GM19193 (cell line): ENCODE results near the gene ENGASE.

ENCODE experiments used
- POLR2A ChIP-seq: IDR thresholded peaks from 4 replicates; pipeline ENCODE4 v1.6.1; 2011; ENCODE audit not compliant: insufficient read depth, insufficient read length; ENCODE audit errors: extremely low read depth

Gene ENGASE

DNA sequence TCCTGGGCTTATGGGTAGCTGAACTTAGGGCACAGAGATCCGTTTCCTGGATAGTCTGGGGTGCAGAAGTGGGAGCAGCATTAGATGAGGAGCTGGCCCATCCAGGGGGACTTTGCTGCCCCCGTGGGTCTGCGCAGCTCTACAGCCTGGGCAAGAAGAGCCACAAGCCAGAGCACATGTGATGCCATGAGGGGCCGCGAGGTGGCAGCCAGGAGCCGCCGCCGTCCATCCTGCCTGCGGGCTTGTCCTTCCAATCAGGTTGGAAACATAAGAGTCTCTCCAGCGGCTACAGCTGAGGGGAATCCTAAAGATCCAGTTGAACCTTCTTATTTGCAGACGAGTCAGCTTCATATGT lies 28.8 kb upstream of the ENGASE start:
- TF ChIP-seq POLR2A = no peak

DNA sequence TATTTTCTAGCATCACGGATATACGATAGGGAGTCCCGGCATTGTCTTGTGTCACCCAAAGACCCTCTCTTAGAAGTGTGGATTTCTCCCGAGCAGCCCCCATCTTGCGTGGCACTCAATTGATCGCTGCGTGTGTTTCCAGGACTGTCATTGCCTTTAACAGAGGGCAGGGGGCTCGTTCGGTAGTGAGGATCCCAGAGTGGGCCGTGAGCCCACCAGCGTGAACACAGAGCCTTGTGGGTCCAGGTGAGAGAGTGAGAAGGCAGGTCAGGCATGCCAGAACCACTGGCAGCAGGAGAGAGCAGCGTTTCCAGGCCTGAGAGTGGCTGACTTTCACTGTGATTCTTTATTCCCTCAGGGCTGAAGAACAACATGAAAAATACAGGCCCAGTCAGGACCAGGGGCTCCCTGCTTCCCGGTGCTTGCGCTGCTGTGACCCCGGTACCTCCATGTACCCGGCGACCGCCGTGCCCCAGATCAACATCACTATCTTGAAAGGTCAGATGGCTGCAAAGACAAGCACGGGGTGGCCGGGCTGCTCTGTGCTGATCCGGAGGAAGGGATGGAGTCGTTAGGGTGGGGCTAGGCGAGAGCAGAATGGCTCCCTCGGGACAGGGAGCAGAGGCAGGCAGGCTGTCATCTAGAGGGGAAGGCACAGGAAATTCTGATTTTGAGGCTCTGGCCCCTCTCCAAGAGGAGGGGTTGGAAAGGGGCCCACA lies 28.3 kb upstream of the ENGASE start:
- no peak for TF ChIP-seq POLR2A

DNA sequence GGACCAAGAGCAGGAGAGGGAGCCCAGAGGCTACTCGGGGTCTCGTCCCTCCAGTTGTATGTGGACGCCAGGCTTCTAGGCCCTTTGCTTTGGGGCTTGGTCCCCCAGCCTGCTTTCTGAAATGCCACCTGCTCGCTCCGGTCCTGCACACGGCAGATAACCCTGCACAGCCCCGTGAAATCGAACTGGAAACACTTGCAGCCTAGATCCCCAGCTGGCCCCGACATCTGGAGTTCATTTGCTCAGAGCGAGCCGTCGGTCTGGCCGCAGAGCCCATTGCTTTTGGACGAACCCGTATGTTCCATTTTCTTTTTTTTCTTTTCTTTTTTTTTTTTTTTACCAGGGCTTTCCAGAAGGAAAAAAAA lies 27.7 kb upstream of the ENGASE start:
- TF ChIP-seq POLR2A = no peak

GRCh38 chr17:79047291-79047920 lies 27.2 kb upstream of the ENGASE start:
- no peak for TF ChIP-seq POLR2A

GRCh38 chr17:79047923-79048825 lies 26.4 kb upstream of the ENGASE start:
- no peak for TF ChIP-seq POLR2A

GRCh38 chr17:79048826-79049755 lies 25.5 kb upstream of the ENGASE start:
- no peak for TF ChIP-seq POLR2A

DNA sequence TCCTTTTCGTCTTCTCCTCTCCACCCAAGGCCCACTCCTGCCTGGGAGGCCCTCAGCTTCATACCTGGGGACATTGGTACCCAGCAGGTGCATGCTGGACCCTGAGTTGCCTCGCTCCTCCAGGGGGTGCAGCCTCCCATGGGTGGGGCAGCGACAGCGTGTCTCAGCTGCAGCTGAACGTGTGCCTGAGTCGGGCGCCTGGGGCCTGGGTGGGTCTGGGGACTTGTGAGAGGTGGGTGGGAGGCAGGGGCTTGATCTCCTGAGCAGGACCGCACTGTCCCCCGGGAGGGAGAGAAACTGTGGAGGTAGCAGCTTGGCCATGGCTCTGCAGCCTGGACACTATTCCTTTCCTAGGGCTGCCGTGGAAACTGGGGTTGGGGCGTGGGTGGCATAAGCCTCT lies 24.8 kb upstream of the ENGASE start:
- no peak for TF ChIP-seq POLR2A

DNA sequence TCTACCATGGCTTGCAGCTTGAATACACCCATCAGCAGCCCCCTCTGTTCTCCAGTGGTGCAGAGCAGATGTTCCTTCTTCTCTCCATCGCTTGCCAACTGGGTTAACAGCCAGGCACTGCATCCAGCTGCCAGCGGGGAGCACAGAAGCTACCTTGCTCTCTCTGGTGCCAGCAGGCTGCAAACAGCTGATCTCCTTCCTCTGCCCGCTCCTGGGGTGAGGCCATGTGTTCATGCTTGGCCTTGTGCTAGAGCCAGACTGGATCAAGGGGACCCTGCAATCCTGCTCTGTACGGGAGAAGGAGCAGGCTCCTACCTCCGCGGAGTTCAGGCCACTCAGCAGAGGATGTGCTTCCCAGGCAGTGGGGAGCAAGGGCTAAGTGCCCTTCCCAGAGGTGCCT lies 24.1 kb upstream of the ENGASE start:
- TF ChIP-seq POLR2A = no peak

DNA sequence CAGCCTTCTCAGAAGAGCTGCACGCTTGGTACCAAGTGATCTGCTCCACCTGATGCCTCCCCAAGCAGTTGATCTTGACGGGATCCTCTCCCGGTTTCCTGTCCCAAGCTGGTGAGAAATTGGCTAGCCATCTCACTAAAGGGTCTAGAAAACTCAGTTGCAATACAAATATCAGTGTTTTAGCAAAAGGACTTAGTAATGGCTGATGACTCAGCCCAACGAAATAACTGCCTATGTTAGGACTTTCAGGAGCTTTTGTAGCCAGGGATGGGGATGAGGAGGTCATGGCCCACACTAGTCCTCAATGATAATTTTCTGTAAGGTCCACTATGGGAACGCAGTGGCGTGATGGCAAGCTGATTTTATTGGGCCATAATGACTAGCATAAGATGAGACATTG lies 23.3 kb upstream of the ENGASE start:
- no peak for TF ChIP-seq POLR2A

- TF ChIP-seq POLR2A = no peak
These were observed 22.5 kb upstream of the ENGASE start for GRCh38 chr17:79052131-79052530.

DNA sequence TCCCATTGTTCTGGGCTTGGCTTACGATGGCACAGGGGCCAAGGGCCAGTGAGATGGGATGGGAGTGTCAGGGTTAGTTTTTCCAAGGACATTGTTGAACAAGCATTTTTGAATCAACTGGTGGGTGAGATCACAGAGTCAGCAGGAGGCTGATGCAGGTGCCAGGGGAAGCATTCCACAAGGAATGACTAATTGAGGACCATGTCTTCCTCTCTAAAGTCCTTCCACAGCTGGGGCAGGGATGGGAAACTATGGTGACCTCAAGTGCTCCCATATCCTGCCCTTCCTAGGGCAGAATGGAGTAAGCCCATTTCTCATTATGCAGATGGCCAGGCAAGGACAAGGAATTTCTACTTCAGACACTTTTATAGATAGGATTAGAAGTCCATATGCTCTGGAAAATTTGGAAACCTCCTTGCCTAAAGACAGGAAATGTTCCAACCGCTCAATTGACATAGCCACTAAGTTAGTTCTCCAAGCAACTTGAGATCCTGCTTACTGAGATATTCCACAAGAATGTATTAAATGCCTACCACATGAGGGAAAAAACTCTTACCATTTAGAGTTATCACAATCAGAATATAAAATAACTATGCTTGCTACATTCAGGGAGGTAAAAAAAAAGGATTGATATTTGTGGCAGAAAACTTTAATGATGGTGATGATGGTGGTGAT lies 21.2 kb upstream of the ENGASE start:
- TF ChIP-seq POLR2A = no peak

DNA sequence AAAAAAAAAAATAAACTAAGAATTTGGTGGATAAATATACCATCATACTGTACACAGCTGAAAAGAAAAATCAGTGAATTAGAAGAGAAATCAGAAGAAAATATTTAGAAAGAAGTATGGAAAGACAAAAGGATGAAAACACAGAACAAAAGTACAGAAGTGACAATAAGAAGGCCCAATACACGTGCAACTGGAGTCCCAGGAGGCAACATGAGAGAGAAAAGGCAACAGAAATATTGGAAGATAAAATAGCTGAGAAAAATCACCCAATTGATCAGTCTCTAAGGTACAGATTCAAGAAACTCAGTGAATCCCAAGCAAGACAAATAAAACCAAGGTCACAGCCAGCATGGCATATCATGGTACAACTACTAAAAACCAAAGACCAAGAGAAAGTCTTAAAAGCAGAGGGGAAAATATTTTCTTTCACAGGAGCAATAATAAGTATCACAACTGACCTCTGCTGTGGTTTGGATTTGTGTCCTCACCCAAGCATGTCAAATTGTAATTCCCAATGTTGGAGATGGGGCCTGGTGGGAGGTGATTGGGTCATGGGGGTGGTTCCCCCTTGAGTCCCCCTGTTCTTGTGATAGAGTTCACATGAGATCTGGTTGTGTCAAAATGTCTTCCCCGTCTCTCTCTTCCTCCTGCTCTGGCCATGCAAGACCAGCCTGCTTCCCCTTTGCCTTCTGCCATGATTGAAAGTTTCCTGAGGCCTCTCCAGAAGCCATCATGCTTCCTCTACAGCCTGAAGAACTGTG lies 20.2 kb upstream of the ENGASE start:
- TF ChIP-seq POLR2A = no peak

DNA sequence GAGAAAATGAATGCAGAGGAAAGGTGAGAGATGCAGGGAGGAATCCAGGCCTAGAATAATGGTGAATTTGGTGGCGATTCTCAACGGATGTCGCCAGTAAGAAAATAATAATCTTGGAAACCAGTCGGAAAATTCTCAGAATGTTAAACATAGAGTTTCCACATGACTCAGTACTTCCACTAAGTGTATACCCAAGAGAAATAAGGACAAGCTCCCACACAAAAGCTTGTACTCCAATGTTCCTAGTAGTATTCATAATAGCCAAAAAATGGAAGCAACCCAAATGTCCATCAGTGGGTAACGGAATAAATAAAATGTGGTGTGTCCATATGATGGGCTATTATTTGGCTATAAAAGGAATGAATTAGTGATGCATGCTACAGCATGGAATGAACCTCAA lies 19.4 kb upstream of the ENGASE start:
- no peak for TF ChIP-seq POLR2A

- TF ChIP-seq POLR2A = no peak
These were observed 16.8 kb upstream of the ENGASE start for GRCh38 chr17:79057737-79058385.

DNA sequence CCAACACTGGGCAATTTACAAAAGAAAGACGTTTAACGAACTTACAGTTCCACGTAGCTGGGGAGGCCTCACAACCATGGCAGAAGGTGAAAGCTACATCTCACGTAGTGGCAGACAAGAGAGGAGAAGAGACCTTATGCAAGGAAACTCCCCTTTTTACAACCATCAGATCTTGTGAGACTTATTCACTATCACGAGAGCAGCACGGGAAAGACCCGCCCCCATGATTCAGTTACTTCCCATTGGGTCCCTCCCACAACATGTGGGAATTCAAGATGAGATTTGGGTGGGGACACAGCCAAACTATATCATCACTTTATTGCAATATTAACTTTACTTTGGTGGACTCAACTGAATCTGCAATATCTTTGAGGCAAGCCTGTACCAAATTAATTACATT lies 11.9 kb upstream of the ENGASE start:
- no peak for TF ChIP-seq POLR2A
